GM23338 (cell line): Measurements from ENCODE around the gene ZNF318.

Source experiments
- EZH2 ChIP-seq: fragments of 200-600 bp; sonication (generic); IDR thresholded peaks from one replicate; pipeline ENCODE4 v1.8.0; 2017; ENCODE audit warnings: antibody characterized with exemption, mild to moderate bottlenecking, low read depth; ENCODE audit not compliant: unreplicated experiment
- EZH2phosphoT487 ChIP-seq: fragments of 200-600 bp; sonication (generic); IDR thresholded peaks from one replicate; pipeline ENCODE4 v1.8.1; 2018; ENCODE audit warnings: antibody characterized with exemption; ENCODE audit not compliant: unreplicated experiment
- JUNB ChIP-seq: IDR thresholded peaks from one replicate; pipeline ENCODE4 v1.6.1; 2016; ENCODE audit warnings: antibody characterized with exemption; ENCODE audit not compliant: unreplicated experiment
- POLR2AphosphoS5 ChIP-seq: IDR thresholded peaks from 2 replicates; pipeline ENCODE4 v1.6.1; 2016; ENCODE audit warnings: antibody characterized with exemption, low read depth
- STAT1 ChIP-seq: IDR thresholded peaks from one replicate; pipeline ENCODE4 v1.6.1; 2016; ENCODE audit warnings: antibody characterized with exemption; ENCODE audit not compliant: unreplicated experiment
- TF ChIP-seq, protein P1 (sequence below), 2 experiments: fragments of 200-600 bp in 1 of 2; sonication (generic) in 1 of 2; conservative IDR thresholded peaks; 2 replicates each; pipeline versions ENCODE4 v1.5.1 to v1.6.1; 2016 to 2017; ENCODE audit warnings: antibody characterized with exemption in 2 of 2, low read depth in 2 of 2, mild to moderate bottlenecking in 2 of 2, moderate library complexity in 1 of 2

DNA sequence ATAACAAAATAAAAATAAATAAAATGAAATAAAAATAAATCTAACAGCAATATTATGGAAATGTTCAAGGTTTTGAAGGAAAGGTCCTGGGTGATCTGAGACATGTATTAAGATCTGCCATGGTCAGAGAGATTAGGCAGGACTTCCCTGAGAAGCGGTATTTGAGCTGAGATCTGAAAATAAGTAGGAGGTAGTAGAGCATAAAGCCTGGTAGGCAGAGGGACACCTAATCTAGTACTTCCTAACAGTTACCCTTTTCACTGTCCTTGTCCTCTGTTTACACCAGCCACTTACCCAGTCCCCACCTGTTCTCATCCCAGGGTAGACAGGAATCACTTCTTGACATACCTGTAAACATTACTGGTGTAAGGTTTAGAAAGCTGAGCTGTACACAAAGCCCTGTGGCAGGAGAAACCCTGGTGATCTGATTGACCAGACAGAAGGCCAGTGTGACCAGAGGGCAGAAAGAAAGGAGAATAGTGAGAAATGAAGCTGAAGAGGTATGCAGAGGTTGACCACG, 8.3 kb upstream of the ZNF318 start:
- TF ChIP-seq, protein P1, sequence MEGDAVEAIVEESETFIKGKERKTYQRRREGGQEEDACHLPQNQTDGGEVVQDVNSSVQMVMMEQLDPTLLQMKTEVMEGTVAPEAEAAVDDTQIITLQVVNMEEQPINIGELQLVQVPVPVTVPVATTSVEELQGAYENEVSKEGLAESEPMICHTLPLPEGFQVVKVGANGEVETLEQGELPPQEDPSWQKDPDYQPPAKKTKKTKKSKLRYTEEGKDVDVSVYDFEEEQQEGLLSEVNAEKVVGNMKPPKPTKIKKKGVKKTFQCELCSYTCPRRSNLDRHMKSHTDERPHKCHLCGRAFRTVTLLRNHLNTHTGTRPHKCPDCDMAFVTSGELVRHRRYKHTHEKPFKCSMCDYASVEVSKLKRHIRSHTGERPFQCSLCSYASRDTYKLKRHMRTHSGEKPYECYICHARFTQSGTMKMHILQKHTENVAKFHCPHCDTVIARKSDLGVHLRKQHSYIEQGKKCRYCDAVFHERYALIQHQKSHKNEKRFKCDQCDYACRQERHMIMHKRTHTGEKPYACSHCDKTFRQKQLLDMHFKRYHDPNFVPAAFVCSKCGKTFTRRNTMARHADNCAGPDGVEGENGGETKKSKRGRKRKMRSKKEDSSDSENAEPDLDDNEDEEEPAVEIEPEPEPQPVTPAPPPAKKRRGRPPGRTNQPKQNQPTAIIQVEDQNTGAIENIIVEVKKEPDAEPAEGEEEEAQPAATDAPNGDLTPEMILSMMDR (conservative IDR thresholded peaks at IDR 0.05; ENCODE audit: low read depth in 2 of 2): no peak
- no peak for TF ChIP-seq EZH2
- TF ChIP-seq EZH2phosphoT487: no peak
- no peak for TF ChIP-seq POLR2AphosphoS5
- no peak for TF ChIP-seq JUNB
- TF ChIP-seq STAT1: no peak
